ENCODE measurements around the gene MDN1. TPM values are rescaled to one million over a fixed set of nuclear protein-coding genes. Genes with fewer than 3 reads are reported as not detected.
A peak's percentile ranks its signal among the peaks of the same experiment; 100 is the strongest.

MDN1 gene
- total RNA-seq, 2 experiments from 2014 or later, result 38.2 to 39.4 TPM

GRCh38 chr6:89596056-89596455 lies 223.5 kb downstream of the MDN1 start:
- Mint-ChIP-seq H3K4me1 (peaks cover 41% of the 10 kb centered on the region), H3K27me3 (no peaks in the 10 kb centered on the region), H3K4me3 (no peak overlapping the region), H3K36me3 (ENCODE audit: low read depth) (peaks cover 9% of the 10 kb centered on the region), H3K9me3 (peaks cover 4% of the 10 kb centered on the region), H3K27ac (peak overlapping the region; percentile 85)
- peak; percentile 31 for DNase-seq
- ChIA-PET CTCF (interaction anchor here (1.8 kb wide), 1 partner anchor 224 kb away, joined by 7 read pairs; no protein-coding TSS in a partner anchor), POLR2A (no interaction called here)

Other genes with a start within 250 kb of the MDN1 start
- 10 to 100 TPM; 31.4 to 34.4 TPM for gene LYRM2, start 181.0 kb downstream of the MDN1 start, total RNA-seq
- 10 to 100 TPM; 37.5 to 39.0 TPM for gene CASP8AP2, start 10.1 kb upstream of the MDN1 start, total RNA-seq
- 1 to 10 TPM; 3.4 to 3.5 TPM for gene GJA10, start 74.7 kb upstream of the MDN1 start, total RNA-seq

Data from activated CD4-positive, alpha-beta memory T cell treated with anti-CD3 and anti-CD28 coated beads, Interleukin-2, amount 10 ng/mL, durations not matched to agents 7 days and 5 days (primary cell).